ENCODE data around the gene ASAH2.
"Not testable (repeated sequence)": the region's sequence is repeated elsewhere in the genome, so short reads cannot be mapped to it uniquely, and the experiment has no call there.

ASAH2 gene

DNA sequence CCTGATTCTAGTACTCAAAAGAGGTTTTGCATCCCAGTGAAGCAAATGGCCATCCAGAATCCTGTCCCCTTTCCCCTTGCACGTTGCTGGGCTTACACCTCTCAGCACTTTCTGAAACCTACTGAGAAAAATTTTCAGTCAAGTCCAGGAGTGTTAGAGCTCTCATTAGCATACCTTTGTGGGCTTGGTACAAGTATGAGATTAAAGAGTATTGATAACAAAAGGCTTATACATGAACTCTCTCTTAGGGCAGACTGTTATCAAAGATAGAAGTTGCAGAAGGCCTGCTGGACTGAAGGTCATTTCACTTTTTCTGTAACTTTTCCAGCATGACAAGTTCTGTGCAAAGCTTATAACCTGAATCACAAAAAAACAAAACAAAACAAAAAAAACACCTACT, at the start of gene ASAH2:
TSS of gene ASAH2 (minus strand) at position 123 of the 400 bp plus-strand sequence. CDS start 2,906 bp downstream, outside the sequence.
- no peak for DNase-seq (ENCODE audit: low read depth)

GRCh38 chr10:50299948-50300669, 48.8 kb upstream of the ASAH2 start:
- no peak for DNase-seq (ENCODE audit: low read depth)

DNA sequence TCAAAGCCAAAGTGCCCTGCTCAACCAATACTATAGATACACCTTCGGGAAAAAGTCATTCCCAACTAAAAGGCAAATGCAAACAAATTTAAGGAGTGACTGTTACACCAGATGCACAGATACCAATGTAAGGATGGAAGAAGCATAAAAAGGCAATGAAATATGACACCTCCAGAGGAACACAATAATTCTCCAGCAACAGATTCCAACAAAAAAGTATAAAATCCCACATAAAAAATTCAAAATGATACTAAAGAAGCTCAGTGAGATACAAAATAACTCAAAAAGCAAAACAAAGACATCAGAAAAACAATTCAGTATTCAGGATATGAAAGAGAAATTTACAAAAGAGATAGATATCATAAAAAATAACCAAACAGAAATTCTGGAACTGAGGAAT, 44.1 kb upstream of the ASAH2 start:
- no peak for DNase-seq (ENCODE audit: low read depth)

GRCh38 chr10:50294582-50294981, 43.3 kb upstream of the ASAH2 start:
- DNase-seq (ENCODE audit: low read depth), result no peak

DNA sequence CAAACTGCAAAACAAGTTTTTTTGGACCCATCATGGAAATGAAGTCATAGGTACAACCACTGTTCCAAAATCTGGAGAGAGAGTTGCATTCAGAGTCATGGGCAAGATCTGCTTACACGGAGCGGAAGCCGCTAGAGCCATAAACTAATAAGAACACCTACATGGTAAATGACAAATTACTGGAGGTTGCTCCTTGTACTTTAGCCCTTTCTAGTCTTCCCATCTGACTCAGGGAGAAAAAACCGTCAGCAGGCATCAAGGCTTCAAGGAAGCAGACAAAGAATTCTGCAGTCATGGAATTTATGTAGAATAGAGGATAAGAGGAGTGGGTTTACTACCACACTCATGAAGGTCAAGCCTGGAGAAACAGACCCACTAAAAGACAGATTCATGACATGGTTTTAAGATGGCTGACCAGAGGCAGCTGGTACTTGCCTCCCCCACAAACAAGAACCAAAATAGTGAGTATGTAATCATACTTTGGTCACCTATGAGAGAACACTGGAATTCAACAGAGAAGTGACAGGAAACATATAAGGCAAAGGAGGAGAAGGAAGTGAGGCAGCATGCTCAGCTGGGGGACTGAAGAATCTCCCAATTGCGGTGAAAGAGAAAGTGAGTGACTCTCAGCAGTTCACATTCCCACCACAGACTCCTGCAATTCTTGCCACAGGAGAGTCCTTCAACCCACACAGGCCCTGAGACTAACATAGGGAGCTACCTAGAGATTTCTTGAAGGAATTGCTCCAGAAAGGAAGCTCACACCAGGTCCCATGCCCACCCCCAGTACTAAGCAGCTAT, 42.4 kb upstream of the ASAH2 start:
- no peak for DNase-seq (ENCODE audit: low read depth)

GRCh38 chr10:50291261-50291850, 40.0 kb upstream of the ASAH2 start:
- peak; percentile 6 for DNase-seq (ENCODE audit: low read depth)

DNA sequence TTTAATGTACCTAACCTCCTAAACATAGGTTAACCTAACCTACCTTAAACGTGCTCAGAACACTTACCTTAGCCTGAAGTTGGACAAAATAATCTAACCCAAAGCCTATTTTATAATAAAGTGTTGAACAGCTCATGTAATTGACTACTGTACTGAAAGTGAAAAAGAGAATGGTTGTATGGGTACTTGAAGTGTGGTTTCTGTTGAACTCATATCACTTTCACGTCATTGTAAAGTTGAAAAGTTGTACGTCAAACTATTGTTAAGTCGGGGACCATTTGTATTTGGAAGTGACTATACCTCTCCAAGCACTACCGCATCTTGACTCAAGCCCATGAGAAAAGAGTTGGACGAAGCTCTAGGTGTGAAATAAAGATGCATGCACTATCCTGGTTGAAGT, 37.9 kb upstream of the ASAH2 start:
- DNase-seq (ENCODE audit: low read depth), result no peak

DNA sequence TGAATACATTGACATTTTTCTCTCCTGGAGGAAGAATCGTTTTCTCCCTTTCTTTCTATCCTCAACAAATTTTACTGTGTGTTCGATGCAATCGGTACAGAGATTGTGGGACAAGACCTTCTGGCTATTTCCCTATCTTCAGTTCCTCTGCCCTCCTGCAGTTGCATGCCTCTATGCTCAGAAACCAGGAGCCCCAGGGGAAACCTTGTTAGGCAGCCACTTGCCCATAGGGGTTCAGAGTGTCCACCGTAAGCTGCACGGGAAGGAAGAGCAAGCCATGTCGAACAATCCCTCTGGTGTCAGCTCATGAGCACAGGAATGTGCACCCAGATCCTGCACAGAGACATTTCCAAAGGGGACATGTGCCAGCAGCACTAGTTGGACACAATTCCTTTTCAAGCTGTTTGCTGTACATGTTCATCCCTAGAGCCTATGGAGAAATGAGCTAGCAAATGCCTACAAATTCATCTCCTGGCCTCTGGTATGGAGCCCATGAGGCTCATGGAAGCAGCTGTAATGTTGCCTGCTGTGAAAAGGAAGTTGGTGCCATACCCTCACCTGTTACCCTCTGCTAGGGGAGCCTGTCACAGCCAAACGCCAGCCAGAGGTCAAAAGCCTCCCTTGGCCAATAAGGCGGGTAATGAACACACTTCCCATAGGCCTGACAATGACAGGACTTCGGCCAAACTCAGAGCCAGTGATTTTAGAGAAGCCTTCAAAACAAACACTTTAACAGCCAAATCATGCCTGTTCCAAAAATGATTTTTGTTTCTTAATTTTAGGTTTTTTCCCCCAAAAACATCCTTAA, 35.9 kb upstream of the ASAH2 start:
- DNase-seq (ENCODE audit: low read depth), result no peak

DNA sequence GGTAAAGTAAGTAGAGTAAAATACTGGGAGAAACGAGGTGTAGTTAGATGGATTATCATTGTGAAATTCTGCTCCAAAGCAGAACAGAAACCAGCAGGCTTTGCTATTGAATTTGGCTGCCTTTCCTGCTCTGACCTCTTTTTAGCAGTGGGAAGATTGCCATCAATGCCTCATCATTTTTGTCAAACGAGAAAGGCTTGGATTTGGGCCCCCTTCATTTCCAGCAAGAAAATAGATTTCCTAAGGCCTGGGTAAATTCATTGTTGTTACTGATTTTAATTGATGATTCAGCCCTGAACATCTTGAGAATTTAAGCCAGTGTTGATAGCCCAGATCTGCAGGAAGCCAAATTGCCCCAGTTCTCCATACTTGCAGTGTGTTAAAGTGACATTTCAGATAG, 35.2 kb upstream of the ASAH2 start:
- peak; percentile 94 for DNase-seq (ENCODE audit: low read depth)

DNA sequence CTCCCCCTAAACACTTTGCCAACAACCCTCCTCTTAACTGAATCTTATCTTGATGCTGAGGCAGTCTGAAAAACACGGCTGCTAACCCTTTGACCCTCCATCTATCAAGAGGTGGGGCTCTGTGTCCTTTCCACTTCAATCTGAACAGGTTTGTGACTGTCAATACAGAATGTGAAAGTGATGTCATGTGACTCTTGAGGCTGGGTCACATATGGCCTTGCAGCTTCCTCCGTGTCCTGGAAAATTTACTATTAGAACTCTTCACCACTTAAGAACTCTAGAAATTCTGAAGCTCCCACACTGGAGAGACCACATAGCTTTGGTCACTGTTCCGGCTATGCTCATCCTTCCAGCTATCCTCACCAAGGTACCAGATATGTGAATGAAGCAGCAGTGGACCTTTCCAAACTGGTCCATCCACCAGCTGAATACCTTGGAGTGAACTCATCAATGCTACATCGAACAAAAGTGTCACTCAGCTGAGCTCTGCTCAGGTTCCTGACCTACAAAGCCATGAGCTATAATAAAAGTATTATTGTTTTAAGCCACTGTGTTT, 30.7 kb upstream of the ASAH2 start:
- DNase-seq (ENCODE audit: low read depth), result no peak

- DNase-seq (ENCODE audit: low read depth), result no peak
These were observed 30.1 kb upstream of the ASAH2 start for GRCh38 chr10:50281210-50281966.

DNA sequence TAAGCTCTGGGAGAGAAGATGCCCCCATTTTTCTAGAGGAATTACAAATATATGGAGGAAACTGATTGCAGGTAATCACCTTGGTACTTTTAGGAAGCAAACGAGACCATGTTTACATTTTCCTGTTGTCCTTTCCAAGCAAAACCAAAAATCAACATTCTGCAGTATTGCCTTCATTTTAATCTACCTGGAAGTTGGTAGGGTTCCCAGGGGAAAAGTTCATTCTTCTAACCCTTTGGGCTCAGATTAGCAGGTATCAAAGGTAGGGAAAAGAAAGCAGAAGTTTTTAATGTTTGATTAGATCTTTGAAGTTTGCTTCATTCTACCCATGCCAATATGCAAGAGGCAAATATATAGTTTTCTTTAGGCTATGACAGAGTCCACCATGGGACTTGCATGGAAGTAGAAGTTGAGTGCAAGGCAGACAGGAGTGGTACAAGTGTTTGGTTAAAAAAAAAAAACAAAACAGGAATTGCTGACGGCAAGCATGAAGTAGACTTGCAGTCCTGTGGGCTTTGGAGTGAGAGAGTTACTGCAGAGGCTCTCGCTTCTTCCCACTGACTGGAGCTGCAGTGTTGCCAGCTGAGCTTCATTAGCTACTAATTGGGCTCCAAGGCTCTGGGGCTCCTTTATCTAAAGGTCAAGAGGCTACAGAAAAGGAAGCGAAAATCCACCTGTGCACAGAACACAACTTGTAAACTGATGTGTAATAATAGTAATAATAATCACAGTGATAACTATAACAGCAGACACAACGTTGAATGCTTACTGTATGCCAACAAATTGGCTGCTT, 28.9 kb upstream of the ASAH2 start:
- no peak for DNase-seq (ENCODE audit: low read depth)

DNA sequence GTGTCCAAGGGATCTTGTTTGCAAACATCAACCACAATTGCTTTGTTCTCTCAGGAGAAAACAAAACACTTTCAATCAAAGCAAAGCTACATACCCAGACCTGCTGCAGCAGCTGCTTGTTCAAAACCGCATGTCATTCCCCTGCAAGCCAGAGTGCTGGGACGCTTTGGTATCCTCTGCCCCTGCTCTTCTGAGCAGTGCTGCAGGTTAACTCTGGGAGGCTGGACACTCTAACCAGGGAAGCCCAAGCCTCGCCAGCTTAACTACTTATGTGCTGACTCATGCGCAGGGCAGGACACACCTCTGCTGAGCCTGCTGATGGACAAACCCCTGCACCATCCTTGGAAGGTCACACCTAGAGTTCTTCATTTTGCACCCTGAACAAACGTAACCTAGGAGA, 28.2 kb upstream of the ASAH2 start:
- DNase-seq (ENCODE audit: low read depth), result no peak

- DNase-seq (ENCODE audit: low read depth), result no peak
These were observed 24.4 kb upstream of the ASAH2 start for GRCh38 chr10:50275650-50276235.

DNA sequence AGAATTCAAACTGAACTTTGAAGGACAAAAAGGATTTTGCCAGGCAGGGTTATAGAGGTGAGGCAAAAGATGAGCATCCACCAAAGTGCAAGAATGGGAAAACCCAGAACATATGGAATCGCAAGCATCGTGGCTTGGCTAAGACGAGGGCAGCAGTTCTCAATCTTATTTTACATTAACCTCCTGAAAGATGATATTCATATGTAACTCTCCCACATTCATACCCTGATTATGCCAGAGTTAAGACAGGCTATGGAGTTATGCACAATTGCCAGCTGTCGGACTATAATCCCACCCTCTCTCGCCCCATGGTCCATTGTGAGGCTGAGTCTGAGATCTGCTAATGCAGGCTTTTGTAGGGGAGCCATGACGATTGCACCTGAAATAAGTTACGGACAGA, 21.2 kb upstream of the ASAH2 start:
- DNase-seq (ENCODE audit: low read depth), result no peak

GRCh38 chr10:50271564-50272250, 20.4 kb upstream of the ASAH2 start:
- DNase-seq (ENCODE audit: low read depth), result no peak

DNA sequence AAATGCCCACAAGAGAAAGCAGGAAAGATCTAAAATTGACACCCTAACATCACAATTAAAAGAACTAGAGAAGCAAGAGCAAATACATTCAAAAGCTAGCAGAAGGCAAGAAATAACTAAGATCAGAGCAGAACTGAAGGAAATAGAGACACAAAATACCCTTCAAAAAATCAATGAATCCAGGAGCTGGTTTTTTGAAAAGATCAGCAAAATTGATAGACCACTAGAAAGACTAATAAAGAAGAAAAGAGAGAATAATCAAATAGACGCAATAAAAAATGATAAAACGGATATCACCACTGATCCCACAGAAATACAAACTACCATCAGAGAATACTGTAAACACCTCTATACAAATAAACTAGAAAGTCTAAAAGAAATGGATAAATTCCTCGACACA, 16.6 kb upstream of the ASAH2 start:
- DNase-seq (ENCODE audit: low read depth), result not testable (repeated sequence)

DNA sequence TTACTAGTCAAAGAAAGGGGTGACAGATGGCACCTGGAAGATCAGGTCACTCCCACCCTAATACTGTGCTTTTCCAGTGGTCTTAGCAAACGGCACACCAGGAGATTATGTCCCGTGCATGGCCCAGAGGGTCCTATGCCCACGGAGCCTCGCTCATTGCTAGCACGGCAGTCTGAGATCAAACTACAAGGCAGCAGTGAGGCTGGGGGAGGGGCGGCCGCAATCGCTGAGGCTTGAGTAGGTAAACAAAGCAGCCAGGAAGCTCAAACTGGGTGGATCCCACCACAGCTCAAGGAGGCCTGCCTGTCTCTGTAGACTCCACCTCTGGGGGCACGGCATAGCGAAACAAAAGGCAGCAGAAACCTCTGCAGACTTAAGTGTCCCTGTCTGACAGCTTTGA, 11.3 kb upstream of the ASAH2 start:
- not testable (repeated sequence) for DNase-seq (ENCODE audit: low read depth)

- DNase-seq (ENCODE audit: low read depth), result peak; percentile 26
These were observed 9.5 kb upstream of the ASAH2 start for GRCh38 chr10:50260791-50261281.

All from stromal cell of bone marrow (primary cell).